ENCODE measurements around the gene STYXL1. TPM values are rescaled to one million over a fixed set of nuclear protein-coding genes. Genes with fewer than 3 reads are reported as not detected.
A peak's percentile ranks its signal among the peaks of the same experiment; 100 is the strongest.
"Not testable (repeated sequence)": the region's sequence is repeated elsewhere in the genome, so short reads cannot be mapped to it uniquely, and the experiment has no call there.

STYXL1 gene
- total RNA-seq, 1 donor from 2014 or later = 41.8 TPM

GRCh38 chr7:76020031-76020714, 27.6 kb downstream of the STYXL1 start:
- Mint-ChIP-seq H3K9me3 (ENCODE audit: unreplicated experiment) (peaks cover 2% of the 10 kb centered on the region), H3K36me3 (ENCODE audit: unreplicated experiment) (peaks cover 12% of the 10 kb centered on the region), H3K27ac (ENCODE audit: unreplicated experiment) (no peak overlapping the region)

GRCh38 chr7:76018520-76018919, 29.3 kb downstream of the STYXL1 start:
- peaks cover 14% of the 10 kb centered on the region for H3K36me3 Mint-ChIP-seq (ENCODE audit: unreplicated experiment)
- H3K4me1 Mint-ChIP-seq (ENCODE audit: low read depth, unreplicated experiment); DNase-seq; H3K27me3 Mint-ChIP-seq (ENCODE audit: unreplicated experiment); H3K4me3 Mint-ChIP-seq (ENCODE audit: unreplicated experiment); H3K27ac Mint-ChIP-seq (ENCODE audit: unreplicated experiment); H3K9me3 Mint-ChIP-seq (ENCODE audit: unreplicated experiment): not testable (repeated sequence)

More at GRCh38 chr7:76020031-76020714, 27.6 kb downstream of the STYXL1 start:
- Mint-ChIP-seq H3K27me3 (ENCODE audit: unreplicated experiment) (no peaks in the 10 kb centered on the region), H3K4me1 (ENCODE audit: low read depth, unreplicated experiment) (peaks cover 3% of the 10 kb centered on the region), H3K4me3 (ENCODE audit: unreplicated experiment) (no peak overlapping the region)
- peak; percentile 80 for DNase-seq
- TF ChIP-seq CTCF (IDR thresholded peaks at IDR 0.05; ENCODE audit: partially characterized antibody, unreplicated experiment) = peak; percentile 92

- Mint-ChIP-seq H3K27ac (ENCODE audit: unreplicated experiment) (no peak overlapping the region), H3K4me3 (ENCODE audit: unreplicated experiment) (no peak overlapping the region), H3K4me1 (ENCODE audit: low read depth, unreplicated experiment) (peaks cover 4% of the 10 kb centered on the region), H3K27me3 (ENCODE audit: unreplicated experiment) (no peaks in the 10 kb centered on the region), H3K36me3 (ENCODE audit: unreplicated experiment) (peaks cover 9% of the 10 kb centered on the region), H3K9me3 (ENCODE audit: unreplicated experiment) (no peaks in the 10 kb centered on the region)
- no peak for DNase-seq
- TF ChIP-seq CTCF (IDR thresholded peaks at IDR 0.05; ENCODE audit: partially characterized antibody, unreplicated experiment) = no peak
Measured at GRCh38 chr7:76016191-76016947, 31.4 kb downstream of the STYXL1 start.

GRCh38 chr7:76011442-76011861, 36.3 kb downstream of the STYXL1 start:
- Mint-ChIP-seq H3K27ac (ENCODE audit: unreplicated experiment) (peak overlapping the region; percentile 31), H3K9me3 (ENCODE audit: unreplicated experiment) (no peaks in the 10 kb centered on the region), H3K4me1 (ENCODE audit: low read depth, unreplicated experiment) (peaks cover 4% of the 10 kb centered on the region), H3K27me3 (ENCODE audit: unreplicated experiment) (peaks cover 3% of the 10 kb centered on the region), H3K36me3 (ENCODE audit: unreplicated experiment) (peaks cover 8% of the 10 kb centered on the region), H3K4me3 (ENCODE audit: unreplicated experiment) (no peak overlapping the region)
- TF ChIP-seq CTCF (IDR thresholded peaks at IDR 0.05; ENCODE audit: partially characterized antibody, unreplicated experiment) = no peak
- peak; percentile 48 for DNase-seq

- Mint-ChIP-seq H3K9me3 (ENCODE audit: unreplicated experiment) (no peaks in the 10 kb centered on the region), H3K36me3 (ENCODE audit: unreplicated experiment) (peaks cover 5% of the 10 kb centered on the region), H3K27me3 (ENCODE audit: unreplicated experiment) (peaks cover 3% of the 10 kb centered on the region), H3K27ac (ENCODE audit: unreplicated experiment) (no peak overlapping the region), H3K4me1 (ENCODE audit: low read depth, unreplicated experiment) (peaks cover 4% of the 10 kb centered on the region), H3K4me3 (ENCODE audit: unreplicated experiment) (no peak overlapping the region)
- no peak for TF ChIP-seq CTCF (IDR thresholded peaks at IDR 0.05; ENCODE audit: partially characterized antibody, unreplicated experiment)
- no peak for DNase-seq
Measured at GRCh38 chr7:76009672-76010600, 37.9 kb downstream of the STYXL1 start.
